Fibroblast of skin of right quadriceps (primary cell): ENCODE results near the gene ELMO2.

Experiments
- DNase-seq: peaks from one replicate; pipeline ENCODE4 v3.0.0-alpha.2; 2013

The ELMO2 gene

DNA sequence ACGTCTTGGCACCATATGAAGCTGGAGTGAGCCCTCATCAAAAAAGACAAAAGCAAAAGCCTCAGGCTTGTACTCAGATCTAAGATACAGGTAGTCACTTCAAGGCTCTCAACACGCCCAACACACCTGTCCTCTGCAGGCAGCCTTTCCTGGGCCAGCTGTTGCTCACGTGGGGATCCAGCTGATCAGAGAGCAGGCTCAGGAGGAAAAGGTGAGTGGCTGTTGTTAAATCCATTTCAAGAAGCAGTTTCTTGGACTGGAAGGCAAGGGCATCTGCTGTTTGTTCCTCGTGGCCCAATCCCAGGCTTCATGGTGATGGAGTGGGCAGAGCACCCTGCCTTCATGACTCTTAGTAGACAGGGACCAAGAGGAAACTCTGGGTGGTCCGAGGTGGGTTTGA is 39.6 kb downstream of the ELMO2 start:
- DNase-seq = no peak

- no peak for DNase-seq
These were observed 40.8 kb downstream of the ELMO2 start for GRCh38 chr20:46365487-46366220.

- DNase-seq = no peak
These were observed 41.5 kb downstream of the ELMO2 start for GRCh38 chr20:46364670-46365486.

- DNase-seq = peak; percentile 85
These were observed 42.3 kb downstream of the ELMO2 start for GRCh38 chr20:46363874-46364669.

DNA sequence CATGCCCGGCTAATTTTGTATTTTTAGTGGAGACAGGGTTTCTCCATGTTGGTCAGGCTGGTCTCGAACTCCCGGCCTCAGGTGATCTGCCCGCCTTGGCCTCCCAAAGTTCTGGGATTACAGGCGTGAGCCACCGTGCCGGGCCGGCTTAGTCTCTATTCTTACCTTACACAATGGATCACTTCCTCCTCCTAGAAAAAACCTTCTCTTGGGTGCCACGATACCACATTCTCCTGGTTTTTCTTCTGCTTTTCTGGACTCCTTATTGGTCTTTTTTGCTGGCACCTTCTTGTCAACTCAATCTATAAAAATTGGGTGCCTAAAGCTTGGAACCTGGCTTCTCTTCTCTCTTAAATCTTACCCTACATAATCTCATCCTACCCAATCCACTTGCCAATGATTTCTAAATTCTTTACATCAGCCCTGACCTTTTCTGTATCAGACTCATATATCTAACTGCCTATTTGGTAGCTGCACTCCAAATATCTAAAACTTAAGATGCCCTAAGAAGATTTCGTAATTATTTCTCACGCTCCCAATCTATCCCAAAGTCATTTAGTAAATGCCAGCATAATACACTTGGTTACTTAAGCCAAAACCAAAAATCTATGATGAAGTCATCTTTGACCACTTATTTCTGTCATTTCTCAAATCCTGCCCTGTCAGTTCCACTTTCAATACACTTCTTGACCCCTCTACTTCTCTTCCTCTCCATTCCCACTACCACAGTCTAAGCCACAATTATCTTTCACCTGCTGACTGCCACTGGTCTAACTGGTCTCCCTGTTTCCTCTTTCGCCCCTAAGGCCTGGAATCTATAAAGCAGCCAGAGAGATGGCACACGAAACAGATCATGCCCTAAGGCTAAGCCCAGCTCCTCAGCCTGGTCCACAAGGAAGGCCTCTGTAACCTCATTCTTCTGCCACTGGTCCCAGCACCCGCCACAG is 43.2 kb downstream of the ELMO2 start:
- DNase-seq = no peak

GRCh38 chr20:46361811-46362210 is 44.6 kb downstream of the ELMO2 start:
- no peak for DNase-seq

DNA sequence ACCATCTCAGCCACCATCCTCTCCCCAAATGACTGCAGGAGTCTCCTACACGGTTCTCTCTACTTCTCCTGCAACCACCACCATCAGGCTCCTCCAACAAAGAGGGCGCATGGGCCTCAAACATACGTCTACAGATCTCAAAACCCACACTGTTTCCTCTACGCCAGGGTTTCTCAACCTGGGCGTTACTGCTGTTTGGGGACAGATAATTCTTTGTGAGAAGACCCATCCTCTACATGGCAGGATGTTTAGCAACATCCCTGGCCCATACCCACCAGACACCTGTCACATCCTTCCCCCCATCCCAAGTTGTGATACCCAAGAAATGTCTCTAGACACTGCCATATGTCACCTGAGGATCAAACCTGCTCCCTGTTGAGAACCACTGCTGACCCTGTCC is 45.0 kb downstream of the ELMO2 start:
- DNase-seq = no peak

GRCh38 chr20:46359233-46359751 is 47.1 kb downstream of the ELMO2 start:
- no peak for DNase-seq

- no peak for DNase-seq
These were observed 47.9 kb downstream of the ELMO2 start for GRCh38 chr20:46358346-46359058.

- DNase-seq = no peak
These were observed 49.3 kb downstream of the ELMO2 start for GRCh38 chr20:46357030-46357514.

- no peak for DNase-seq
These were observed 50.0 kb downstream of the ELMO2 start for GRCh38 chr20:46356195-46357029.

GRCh38 chr20:46355778-46356177 is 50.6 kb downstream of the ELMO2 start:
- no peak for DNase-seq

- no peak for DNase-seq
These were observed 51.3 kb downstream of the ELMO2 start for GRCh38 chr20:46354920-46355654.

- no peak for DNase-seq
These were observed 52.2 kb downstream of the ELMO2 start for GRCh38 chr20:46354207-46354555.

GRCh38 chr20:46353500-46354206 is 52.8 kb downstream of the ELMO2 start:
- no peak for DNase-seq

DNA sequence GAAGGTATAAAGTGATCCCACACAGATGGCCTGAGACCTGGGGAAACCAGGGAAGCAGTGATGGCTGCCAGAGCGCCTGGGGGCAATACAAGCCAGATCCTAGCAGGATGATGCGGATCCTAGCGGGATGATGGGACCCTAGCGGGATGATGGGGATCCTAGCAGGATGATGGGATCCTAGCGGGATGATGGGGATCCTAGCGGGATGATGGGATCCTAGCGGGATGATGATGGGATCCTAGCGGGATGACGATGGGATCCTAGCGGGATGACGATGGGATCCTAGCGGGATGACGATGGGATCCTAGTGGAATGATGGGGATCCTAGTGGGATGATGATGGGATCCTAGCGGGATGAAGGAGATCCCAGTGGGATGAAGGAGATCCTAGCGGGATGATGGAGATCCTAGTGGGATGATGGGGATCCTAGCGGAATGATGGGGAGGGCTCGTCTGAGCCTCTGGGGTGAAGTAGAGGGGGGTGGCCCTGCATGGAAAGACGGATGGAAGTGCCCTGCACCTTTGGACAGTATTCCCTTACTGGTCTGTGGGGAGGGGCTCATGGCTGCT is 54.0 kb downstream of the ELMO2 start:
- no peak for DNase-seq

DNA sequence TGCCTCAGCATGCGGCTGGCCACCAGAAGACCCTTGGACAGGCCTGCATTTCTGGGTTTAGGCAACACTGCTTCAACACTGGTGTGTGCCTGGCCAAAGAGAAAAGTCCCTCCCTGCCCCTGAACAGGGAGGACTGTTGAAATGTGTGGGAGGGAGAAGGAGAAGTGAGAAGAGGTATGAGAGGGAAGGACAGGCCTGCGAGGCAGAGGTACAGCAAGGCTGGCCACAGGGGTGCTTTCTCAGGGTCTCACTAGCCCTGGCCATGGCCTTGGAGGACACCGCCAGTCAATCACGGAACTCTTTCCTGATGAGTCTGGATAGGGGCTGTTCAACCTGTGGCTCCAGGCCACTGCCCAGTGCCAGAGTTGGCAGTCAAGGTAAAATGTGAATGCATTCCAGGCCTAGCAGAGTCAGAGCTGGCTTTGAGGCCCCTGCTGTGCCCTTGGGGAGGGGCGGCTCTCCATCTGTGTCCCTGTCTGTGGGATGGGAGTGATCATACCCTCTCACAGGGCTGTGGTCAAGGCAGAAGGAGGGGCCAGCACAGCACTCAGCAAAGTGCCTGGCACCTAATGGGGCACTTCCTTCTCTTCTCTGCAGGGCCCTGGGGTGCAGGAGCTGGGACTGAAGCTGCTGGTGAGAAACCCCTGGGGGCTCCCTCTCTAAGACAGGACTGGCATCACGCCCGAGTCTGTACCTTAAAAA is 54.9 kb downstream of the ELMO2 start:
- no peak for DNase-seq

DNA sequence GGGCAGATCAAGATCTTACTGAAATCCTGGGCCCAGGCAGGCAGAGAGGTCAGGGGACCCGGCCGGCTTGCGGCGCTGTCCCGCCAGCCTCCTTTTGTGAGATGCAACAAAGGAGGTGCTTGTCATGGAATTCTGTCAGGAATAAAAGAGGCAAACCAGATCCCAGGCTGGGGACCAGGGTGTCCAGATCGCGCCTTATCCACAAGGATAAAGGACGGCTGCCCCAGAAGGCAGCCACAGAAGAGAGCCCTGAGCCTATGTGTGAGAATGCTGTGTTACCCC is 55.5 kb downstream of the ELMO2 start:
- no peak for DNase-seq
